ENCODE data around the gene KRTAP29-1.

DNA sequence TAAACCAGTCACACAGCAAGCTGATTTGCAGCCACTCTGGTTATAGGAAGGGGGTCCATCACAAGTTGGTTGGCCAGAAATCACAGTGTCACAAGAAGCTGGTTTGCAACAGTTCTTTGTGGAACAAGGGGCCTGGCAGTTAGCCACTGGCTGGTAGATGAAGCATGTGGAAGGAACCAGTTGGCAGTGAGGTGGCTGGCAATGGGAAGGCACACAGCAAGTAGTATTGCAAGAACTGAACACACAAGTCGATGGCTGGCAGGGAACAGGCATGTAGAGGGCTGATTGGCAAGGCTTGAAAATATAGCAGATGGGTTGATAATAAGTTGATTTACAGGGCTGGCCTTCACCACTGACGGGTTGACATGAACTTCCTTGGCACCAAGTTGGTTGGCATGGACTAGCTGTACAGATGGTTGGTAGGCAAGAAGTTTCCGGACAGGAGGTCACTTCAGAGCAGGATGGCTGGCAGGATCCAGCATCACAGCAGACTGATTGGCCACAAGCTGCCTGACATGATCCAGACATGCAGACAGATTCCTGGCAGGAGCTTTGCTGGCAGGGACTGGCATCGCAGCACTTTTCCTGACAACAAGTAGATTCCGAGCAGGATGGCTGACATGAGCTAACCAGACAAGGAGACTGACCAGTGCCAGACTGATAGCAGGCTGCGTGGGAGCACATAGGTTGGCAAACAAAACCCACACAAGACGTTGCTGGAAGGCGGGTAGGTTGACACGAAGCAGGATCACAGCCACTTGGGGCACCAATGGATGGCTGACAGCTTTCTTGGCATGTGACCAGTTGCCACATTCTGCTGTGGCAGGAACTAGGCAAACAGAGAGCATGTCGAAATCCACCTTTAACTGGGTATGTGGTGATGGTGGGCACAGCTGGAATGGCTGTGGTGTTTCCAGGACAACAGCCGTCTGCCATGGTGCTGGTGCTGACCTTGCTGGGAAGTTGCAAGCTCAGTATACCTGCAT lies at the start of gene KRTAP29-1:
- TF ChIP-seq TAF1 (IDR thresholded peaks at IDR 0.05; ENCODE audit: low read depth, low read length) (no peak), POLR2A (IDR thresholded peaks at IDR 0.05; ENCODE audit: low read depth, low read length) (no peak), POLR2AphosphoS5 (IDR thresholded peaks at IDR 0.05; ENCODE audit: low read depth, low read length) (no peak), SPI1 (IDR thresholded peaks at IDR 0.05; ENCODE audit: low read depth, low read length) (no peak), POU2F2 (IDR thresholded peaks at IDR 0.05; ENCODE audit: low read depth, low read length) (no peak), PAX5 (IDR thresholded peaks at IDR 0.05; ENCODE audit: insufficient read depth, low read length, severe bottlenecking) (no peak)
